Right lobe of liver (tissue), 6 donors: ENCODE measurements around the gene NDUFS7. TPM values are rescaled to one million over a fixed set of nuclear protein-coding genes. Genes with fewer than 3 reads are reported as not detected.

Experiments used
- ATAC-seq, 4 donors: fragments of 200-7000 bp; cut with Tn5 transposase; one replicate each; pipeline ENCODE4 v1.9.1; 2020; ENCODE audit warnings: mild to moderate bottlenecking in 4 of 4, moderate library complexity in 4 of 4
- DNase-seq, 3 donors: peaks; one replicate each; pipeline ENCODE4 v3.0.0-alpha.2; 2020
- H3K27ac ChIP-seq, 3 donors: fragments of 200-600 bp; one replicate each; pipeline ENCODE4 v1.8.0; 2022
- H3K27me3 ChIP-seq, 2 donors: fragments of 200-600 bp; one replicate each; pipeline ENCODE4 v1.8.0; 2022
- H3K36me3 ChIP-seq, 4 donors: fragments of 200-600 bp; sonication (generic) in 1 of 4; one replicate each; pipeline versions ENCODE4 v1.5.1 to v1.8.0; 2017 to 2022; ENCODE audit warnings: control low read depth in 1 of 4
- H3K4me1 ChIP-seq, 4 donors: fragments of 200-600 bp; sonication (generic) in 1 of 4; one replicate each; pipeline versions ENCODE4 v1.5.1 to v1.8.0; 2017 to 2022; ENCODE audit warnings: control low read depth in 1 of 4
- H3K4me3 ChIP-seq, 3 donors: fragments of 200-600 bp; one replicate each; pipeline ENCODE4 v1.8.0; 2022
- H3K9me3 ChIP-seq, 4 donors: fragments of 200-600 bp; sonication (generic) in 1 of 4; one replicate each; pipeline versions ENCODE4 v1.5.1 to v1.8.0; 2017 to 2022; ENCODE audit warnings: control low read depth in 1 of 4
- CTCF ChIP-seq, 4 donors: fragments of 200-600 bp in 3 of 4; fragments of 450-650 bp in 1 of 4; IDR thresholded peaks; one replicate each; pipeline versions ENCODE4 v1.5.1 to v1.8.0; 2016 to 2022; ENCODE audit warnings: antibody characterized with exemption in 4 of 4, mild to moderate bottlenecking in 2 of 4
- POLR2A ChIP-seq: fragments of 450-650 bp; IDR thresholded peaks from one replicate; pipeline ENCODE4 v1.6.1; 2017; ENCODE audit warnings: antibody characterized with exemption, mild to moderate bottlenecking
- WGBS: methylation state at CpG from one replicate; pipeline ENCODE4 v1.1.6; 2018; ENCODE audit warnings: low coverage, low lambda C conversion rate; ENCODE audit not compliant: insufficient coverage; ENCODE audit errors: missing lambda C conversion rate; 5-methylcytosine and 5-hydroxymethylcytosine counted together
- intact Hi-C, 2 donors: fragments of 100-400 bp; cut with DNase I; formaldehyde crosslinking; loops; one replicate each; pipeline versions ENCODE4 v1.11.2 to v1.14.1; 2022
- total RNA-seq, 6 experiments: library from RNA; depleted of rRNA in 2 of 6; stranded (reverse); fragments of >200 nt in 2 of 6; fragmentation: NEBNext Ultra II Directional in 3 of 6; extraction: Animal tissue kit (Norgen Biotek cat#: 25700) in 3 of 6; gene quantifications; one replicate each; pipeline versions ENCODE4 v1.1.0 to v1.2.4, GENCODE V29; 2016 to 2023
- donor health status: DM: no; HTN: yes; CAD: no.
- donor health status: DM: no; HTN: no; CAD: no.
- donor health status: DM: no; HTN: no; CAD: no.
- donor health status: DM: no; HTN: yes; CAD: no.
- donor health status: DM: no; HTN: yes; CAD: no.

NDUFS7 gene
- total RNA-seq, 6 experiments from 2014 or later, result 70.1 to 210 (median 85.0) TPM

GRCh38 chr19:1432507-1432887, 48.8 kb downstream of the NDUFS7 start:
- DNase-seq (no peak), ATAC-seq (no peak)
- WGBS, result no CpG with 5 or more reads among the region's 16 CpGs
- intact Hi-C loops, result no loop called here
- H3K9me3 ChIP-seq, result no peaks in the 10 kb centered on the region
- no peak overlapping the region for H3K27ac ChIP-seq
- H3K4me1 ChIP-seq, result no peaks in the 10 kb centered on the region
- H3K36me3 ChIP-seq, result peaks cover 0 to 51% (median 12%) of the 10 kb centered on the region in 4 donors
- H3K4me3 ChIP-seq, result no peak overlapping the region
- TF ChIP-seq CTCF (IDR thresholded peaks at IDR 0.05) (no peak), POLR2A (no peak)
- H3K27me3 ChIP-seq, result no peaks in the 10 kb centered on the region

GRCh38 chr19:1433119-1434039, 49.7 kb downstream of the NDUFS7 start:
- peaks cover 0 to 46% (median 10%) of the 10 kb centered on the region in 4 donors for H3K36me3 ChIP-seq
- TF ChIP-seq POLR2A (no peak), CTCF (IDR thresholded peaks at IDR 0.05) (no peak)

GRCh38 chr19:1434040-1434366, 50.3 kb downstream of the NDUFS7 start:
- H3K9me3 ChIP-seq, result no peaks in the 10 kb centered on the region
- DNase-seq (no peak), ATAC-seq (no peak)
- no peaks in the 10 kb centered on the region for H3K4me1 ChIP-seq
- intact Hi-C loops, result no loop called here
- peaks cover 0 to 41% (median 9%) of the 10 kb centered on the region in 4 donors for H3K36me3 ChIP-seq
- no peaks in the 10 kb centered on the region for H3K27me3 ChIP-seq
- no peak overlapping the region for H3K27ac ChIP-seq
- WGBS, result no CpG with 5 or more reads among the region's 17 CpGs
- TF ChIP-seq CTCF (IDR thresholded peaks at IDR 0.05), result no peak
- no peak for TF ChIP-seq POLR2A
- H3K4me3 ChIP-seq, result no peak overlapping the region

More at GRCh38 chr19:1433119-1434039, 49.7 kb downstream of the NDUFS7 start:
- no peaks in the 10 kb centered on the region for H3K4me1 ChIP-seq
- DNase-seq (no peak), ATAC-seq (no peak)
- intact Hi-C loops, result no loop called here
- no peak overlapping the region for H3K4me3 ChIP-seq
- no peaks in the 10 kb centered on the region for H3K9me3 ChIP-seq
- H3K27me3 ChIP-seq, result no peaks in the 10 kb centered on the region
- H3K27ac ChIP-seq, result no peak overlapping the region
- no CpG with 5 or more reads among the region's 47 CpGs for WGBS

- H3K27me3 ChIP-seq, result no peaks in the 10 kb centered on the region
- no peak overlapping the region for H3K27ac ChIP-seq
- WGBS, result 87% methylated on average over 23 of the region's 39 CpGs
- H3K36me3 ChIP-seq, result peaks cover 0 to 37% (median 9%) of the 10 kb centered on the region in 4 donors
- intact Hi-C loops, result no loop called here
- H3K9me3 ChIP-seq, result no peaks in the 10 kb centered on the region
- peaks cover 0 to 5% (median 1%) of the 10 kb centered on the region in 4 donors for H3K4me1 ChIP-seq
- DNase-seq, result no peak
- TF ChIP-seq CTCF (IDR thresholded peaks at IDR 0.05), result no peak
- no peak for TF ChIP-seq POLR2A
- no peak for ATAC-seq
- no peak overlapping the region for H3K4me3 ChIP-seq
These were observed 50.9 kb downstream of the NDUFS7 start for GRCh38 chr19:1434577-1435060.
